OCI-LY3 (cell line): ENCODE data around the gene RARS2.

Experiments used
- H2AFZ ChIP-seq: fragments of 200-600, 300-600 bp; shearing (Covaris generic); 2 replicates; pipeline ENCODE4 v1.6.0; 2014; ENCODE audit warnings: antibody characterized with exemption, low read depth, low read length
- H3K27ac ChIP-seq: fragments of 200-600, 300-600 bp; sonication (generic); 2 replicates; pipeline ENCODE4 v1.5.1; 2014; ENCODE audit warnings: mild to moderate bottlenecking, low read length, moderate library complexity, mixed read lengths
- H3K27me3 ChIP-seq: fragments of 200-600, 300-600 bp; sonication (generic); 2 replicates; pipeline ENCODE4 v1.6.1; 2014; ENCODE audit warnings: low read depth, low read length, mixed read lengths
- H3K36me3 ChIP-seq: fragments of 200-600, 300-600 bp; sonication (generic); replicated peaks from 2 replicates; pipeline ENCODE3; 2014; ENCODE audit warnings: low read depth, low read length, mixed read lengths
- H3K4me1 ChIP-seq: fragments of 300-600, 200-600 bp; sonication (generic); 2 replicates; pipeline ENCODE4 v1.6.1; 2014; ENCODE audit warnings: low read length, mixed read lengths
- H3K4me2 ChIP-seq: fragments of 200-600, 300-600 bp; sonication (generic); 2 replicates; pipeline ENCODE4 v1.6.1; 2014; ENCODE audit warnings: low read length, mixed read lengths
- H3K4me3 ChIP-seq: fragments of 300-600, 200-600 bp; sonication (generic); 2 replicates; pipeline ENCODE4 v1.5.1; 2014; ENCODE audit warnings: antibody characterized with exemption, mild to moderate bottlenecking, low read length, moderate library complexity
- H3K79me2 ChIP-seq: fragments of 300-600, 200-600 bp; shearing (Covaris generic); 2 replicates; pipeline ENCODE4 v1.6.1; 2014; ENCODE audit warnings: mild to moderate bottlenecking, low read length, mixed read lengths
- H3K9ac ChIP-seq: fragments of 300-600, 200-600 bp; shearing (Covaris generic); 2 replicates; pipeline ENCODE4 v1.6.0; 2014; ENCODE audit warnings: mild to moderate bottlenecking, low read length, moderate library complexity
- H3K9me3 ChIP-seq: fragments of 200-600, 300-600 bp; shearing (Covaris generic); 2 replicates; pipeline ENCODE4 v1.6.1; 2014; ENCODE audit warnings: low read length, mixed read lengths; ENCODE audit not compliant: insufficient read depth
- H4K20me1 ChIP-seq: fragments of 200-600, 300-600 bp; sonication (generic); 2 replicates; pipeline ENCODE4 v1.6.1; 2016; ENCODE audit warnings: low read length, mixed read lengths; ENCODE audit not compliant: insufficient read depth
- CTCF ChIP-seq: fragments of 200-600, 300-600 bp; sonication (generic); IDR thresholded peaks from 2 replicates; pipeline ENCODE4 v1.5.1; 2014; ENCODE audit warnings: antibody characterized with exemption, low read length, low read depth
- EZH2phosphoT487 ChIP-seq: fragments of 200-600 bp; shearing (Covaris generic); IDR thresholded peaks from 2 replicates; pipeline ENCODE4 v1.6.1; 2018; ENCODE audit warnings: antibody characterized with exemption, mixed run types, low read depth

The RARS2 gene

DNA sequence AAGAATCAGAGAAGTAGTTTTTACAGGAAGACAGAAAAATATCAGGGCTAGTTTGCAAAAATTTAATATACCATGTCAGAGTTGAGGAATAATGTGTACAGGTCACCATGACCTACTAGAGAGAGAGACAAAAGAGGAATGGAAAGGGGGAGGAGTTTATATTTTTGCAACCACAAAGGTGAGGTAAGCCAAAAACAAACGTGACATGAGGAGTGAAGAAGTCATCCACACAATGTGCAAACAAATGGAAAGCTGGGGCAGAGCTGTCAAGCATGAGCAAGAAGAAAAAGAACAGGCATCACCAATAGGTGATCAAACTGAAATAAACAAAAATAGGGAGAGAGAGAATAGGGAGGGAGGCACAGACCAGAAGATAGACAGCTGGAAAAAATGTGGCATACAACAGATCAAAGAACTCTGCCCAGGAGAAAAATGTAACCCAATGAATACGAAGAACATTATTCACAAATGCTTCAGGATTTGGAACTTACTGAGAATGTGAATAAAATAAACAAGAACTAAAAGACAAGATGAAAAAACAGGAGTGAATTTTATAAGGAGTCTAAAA, 15.5 kb downstream of the RARS2 start:
- Histone ChIP-seq H3K9ac (no peak overlapping the region), H3K27me3 (no peaks in the 10 kb centered on the region), H4K20me1 (no peaks in the 10 kb centered on the region), H3K4me1 (peaks cover 6% of the 10 kb centered on the region; the same call in 1 of the 2 replicates), H3K4me3 (no peak overlapping the region), H3K27ac (no peak overlapping the region), H3K4me2 (no peak overlapping the region), H3K36me3 (no peaks in the 10 kb centered on the region), H3K79me2 (peaks cover 39% of the 10 kb centered on the region), H2AFZ (no peak overlapping the region), H3K9me3 (no peaks in the 10 kb centered on the region)
- TF ChIP-seq EZH2phosphoT487 (no peak), CTCF (no peak)

DNA sequence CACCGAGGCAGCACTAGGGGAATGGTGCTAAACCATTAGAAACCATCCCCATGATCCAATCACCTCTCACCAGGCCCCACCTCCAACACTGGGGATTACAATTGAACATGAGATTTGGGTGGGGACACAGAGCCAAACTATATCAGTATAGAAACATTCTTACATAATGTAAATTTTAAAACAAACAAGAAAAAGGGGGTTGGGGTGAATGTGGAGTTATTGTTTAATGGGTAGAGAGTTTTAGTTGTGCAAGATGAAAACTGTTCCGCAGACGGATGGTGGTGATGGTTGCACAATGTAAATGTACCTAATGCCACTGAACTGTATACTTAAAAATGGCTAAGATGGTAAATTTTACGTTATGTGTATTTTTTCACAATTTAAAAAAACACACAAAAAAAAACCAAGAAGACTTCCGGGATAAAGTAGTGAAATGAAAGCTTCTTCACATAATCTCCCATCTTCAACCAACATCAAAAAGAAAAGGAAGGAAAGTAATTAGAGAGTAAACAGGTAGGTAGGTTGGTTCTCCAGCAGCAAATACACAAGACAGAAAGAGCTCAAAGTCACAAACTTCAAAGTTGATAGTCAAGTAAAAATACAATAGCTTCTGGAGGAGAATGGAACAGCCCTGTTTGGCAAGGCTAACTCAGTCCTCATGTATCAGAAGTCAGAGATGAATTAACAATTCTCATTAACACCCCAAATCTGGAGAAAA, 16.3 kb downstream of the RARS2 start:
- H3K79me2 ChIP-seq = peaks cover 35% of the 10 kb centered on the region
- H3K9me3 ChIP-seq = no peaks in the 10 kb centered on the region
- H3K4me1 ChIP-seq = peaks cover 6% of the 10 kb centered on the region; the same call in 1 of the 2 replicates
- H3K27ac ChIP-seq = no peak overlapping the region
- H4K20me1 ChIP-seq = no peaks in the 10 kb centered on the region
- no peak overlapping the region for H3K9ac ChIP-seq
- H3K4me3 ChIP-seq = no peak overlapping the region
- H3K4me2 ChIP-seq = no peak overlapping the region
- H3K27me3 ChIP-seq = no peaks in the 10 kb centered on the region
- H2AFZ ChIP-seq = no peak overlapping the region
- H3K36me3 ChIP-seq = no peaks in the 10 kb centered on the region
- TF ChIP-seq EZH2phosphoT487 = no peak
- no peak for TF ChIP-seq CTCF

DNA sequence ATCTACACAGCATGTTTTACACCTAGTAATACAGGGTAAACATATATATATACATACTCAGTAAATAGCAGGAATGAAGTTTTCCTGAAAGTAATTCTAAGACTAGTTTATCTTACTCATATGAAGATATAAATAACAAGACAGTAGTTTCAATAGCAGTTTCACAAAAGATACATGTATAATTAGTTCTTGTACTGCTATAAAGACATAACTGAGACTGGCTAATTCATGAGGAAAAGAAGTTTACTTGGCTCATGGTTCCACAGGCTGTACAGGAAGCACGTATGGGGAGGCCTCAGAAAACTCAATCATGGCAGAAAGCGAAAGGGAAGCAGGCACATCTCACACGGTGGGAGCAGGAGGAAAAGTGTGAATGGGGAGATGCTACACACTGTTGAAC, 16.9 kb downstream of the RARS2 start:
- H3K4me3 ChIP-seq = no peak overlapping the region
- H3K4me1 ChIP-seq = peaks cover 6% of the 10 kb centered on the region; the same call in 1 of the 2 replicates
- no peak overlapping the region for H2AFZ ChIP-seq
- no peak overlapping the region for H3K4me2 ChIP-seq
- H3K36me3 ChIP-seq = no peaks in the 10 kb centered on the region
- H4K20me1 ChIP-seq = no peaks in the 10 kb centered on the region
- peaks cover 35% of the 10 kb centered on the region for H3K79me2 ChIP-seq
- no peak overlapping the region for H3K9ac ChIP-seq
- TF ChIP-seq CTCF (no peak), EZH2phosphoT487 (no peak)
- H3K27me3 ChIP-seq = no peaks in the 10 kb centered on the region
- H3K27ac ChIP-seq = no peak overlapping the region
- no peaks in the 10 kb centered on the region for H3K9me3 ChIP-seq

GRCh38 chr6:87572021-87572420, 17.8 kb downstream of the RARS2 start:
- H2AFZ ChIP-seq = no peak overlapping the region
- no peak overlapping the region for H3K4me2 ChIP-seq
- no peak overlapping the region for H3K4me3 ChIP-seq
- H3K27me3 ChIP-seq = no peaks in the 10 kb centered on the region
- TF ChIP-seq EZH2phosphoT487 (no peak), CTCF (no peak)
- no peaks in the 10 kb centered on the region for H3K36me3 ChIP-seq
- H3K9ac ChIP-seq = no peak overlapping the region
- peaks cover 6% of the 10 kb centered on the region; the same call in 1 of the 2 replicates for H3K4me1 ChIP-seq
- no peaks in the 10 kb centered on the region for H3K9me3 ChIP-seq
- H3K27ac ChIP-seq = no peak overlapping the region
- H3K79me2 ChIP-seq = peaks cover 35% of the 10 kb centered on the region
- no peaks in the 10 kb centered on the region for H4K20me1 ChIP-seq
